Measurements from ENCODE around the gene SLC66A1.

GRCh38 chr1:19360432-19360831 is 48.3 kb downstream of the SLC66A1 start:
- TF ChIP-seq CTCF (IDR thresholded peaks at IDR 0.05) (no peak), POLR2A (IDR thresholded peaks at IDR 0.05) (no peak)
